HG02763 (cell line): Measurements from ENCODE around the gene CABCOCO1.

Experiments
- ATAC-seq: cut with Tn5 transposase; IDR thresholded peaks from one replicate; pipeline ENCODE4 v1.9.1; 2021; ENCODE audit warnings: mild to moderate bottlenecking, moderate library complexity; ENCODE audit not compliant: unreplicated experiment

CABCOCO1 gene

DNA sequence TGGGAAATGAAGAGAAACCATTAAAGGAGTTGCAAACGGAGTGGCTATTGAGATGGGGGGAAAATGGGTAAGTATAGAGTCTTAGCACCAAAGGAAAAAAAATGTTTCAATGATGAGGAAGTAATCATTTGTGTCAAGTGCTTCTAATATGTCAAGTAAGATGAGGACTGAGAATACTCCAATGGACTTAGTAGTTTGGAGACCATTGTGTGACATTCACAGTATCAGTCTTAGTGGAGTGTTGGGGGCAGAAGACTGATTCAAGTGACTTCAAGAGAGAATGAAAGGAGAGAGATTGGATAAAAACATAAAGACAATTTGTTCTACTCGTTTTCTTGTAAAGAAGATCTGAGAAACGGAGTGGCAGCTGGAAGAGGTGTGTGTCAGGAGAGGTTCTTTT lies 150.2 kb downstream of the CABCOCO1 start:
- no peak for ATAC-seq

- ATAC-seq: no peak
These were observed 151.4 kb downstream of the CABCOCO1 start for GRCh38 chr10:61814160-61814559.

- no peak for ATAC-seq
These were observed 152.8 kb downstream of the CABCOCO1 start for GRCh38 chr10:61815496-61815895.
